H7 (cell line): Measurements from ENCODE around the gene CHD2. TPM values are rescaled to one million over a fixed set of nuclear protein-coding genes. Genes with fewer than 3 reads are reported as not detected.
A peak's percentile ranks its signal among the peaks of the same experiment; 100 is the strongest.

Experiments used
- DNase-seq: peaks from one replicate; pipeline ENCODE4 v3.0.0; 2012
- H3K27me3 ChIP-seq: 2 replicates; pipeline ENCODE4 v1.6.0; 2011; ENCODE audit warnings: mild to moderate bottlenecking, low read length; ENCODE audit not compliant: control insufficient read depth, insufficient read depth
- H3K36me3 ChIP-seq: replicated peaks from 2 replicates; pipeline ENCODE4 v1.5.1; 2011; ENCODE audit warnings: low read length; ENCODE audit not compliant: control insufficient read depth, insufficient read depth
- H3K4me3 ChIP-seq: 2 replicates; pipeline ENCODE4 v1.5.1; 2011; ENCODE audit warnings: low read depth, mild to moderate bottlenecking, control low read depth, low read length, moderate library complexity; ENCODE audit not compliant: insufficient read depth
- total RNA-seq: library from RNA; depleted of rRNA; stranded (reverse); fragments of >200 nt; shearing (Covaris generic); gene quantifications from 2 replicates; pipeline ENCODE4 v1.2.3, GENCODE V29; 2014

Gene CHD2
- total RNA-seq, 1 experiment from 2014 or later = 29.7 TPM

- DNase-seq = no peak
- peaks cover 1% of the 10 kb centered on the region for H3K36me3 ChIP-seq
These were observed 63.7 kb downstream of the CHD2 start for GRCh38 chr15:92963794-92964193.

GRCh38 chr15:92968926-92969651, 69.0 kb downstream of the CHD2 start:
- Histone ChIP-seq H3K4me3 (no peak overlapping the region), H3K27me3 (no peaks in the 10 kb centered on the region), H3K36me3 (peaks cover 16% of the 10 kb centered on the region)
- peak; percentile 7 for DNase-seq

More at GRCh38 chr15:92963794-92964193, 63.7 kb downstream of the CHD2 start:
- no peaks in the 10 kb centered on the region for H3K27me3 ChIP-seq
- H3K4me3 ChIP-seq = no peak overlapping the region

GRCh38 chr15:92970656-92971055, 70.5 kb downstream of the CHD2 start:
- DNase-seq = no peak
- Histone ChIP-seq H3K4me3 (no peak overlapping the region), H3K36me3 (peaks cover 25% of the 10 kb centered on the region), H3K27me3 (no peaks in the 10 kb centered on the region)

GRCh38 chr15:92971081-92971480, 71.0 kb downstream of the CHD2 start:
- H3K36me3 ChIP-seq = peaks cover 25% of the 10 kb centered on the region
- no peak overlapping the region for H3K4me3 ChIP-seq
- DNase-seq = no peak
- H3K27me3 ChIP-seq = no peaks in the 10 kb centered on the region

GRCh38 chr15:92971713-92972112, 71.6 kb downstream of the CHD2 start:
- H3K36me3 ChIP-seq = peaks cover 25% of the 10 kb centered on the region
- no peak for DNase-seq
- H3K27me3 ChIP-seq = no peaks in the 10 kb centered on the region
- H3K4me3 ChIP-seq = no peak overlapping the region

- H3K4me3 ChIP-seq = no peak overlapping the region
- no peaks in the 10 kb centered on the region for H3K27me3 ChIP-seq
- no peak for DNase-seq
- H3K36me3 ChIP-seq = peaks cover 30% of the 10 kb centered on the region
These were observed 74.2 kb downstream of the CHD2 start for GRCh38 chr15:92974183-92974915.

- Histone ChIP-seq H3K4me3 (no peak overlapping the region), H3K27me3 (no peaks in the 10 kb centered on the region), H3K36me3 (peaks cover 47% of the 10 kb centered on the region)
- no peak for DNase-seq
These were observed 79.0 kb downstream of the CHD2 start for GRCh38 chr15:92979011-92979701.

- Histone ChIP-seq H3K4me3 (no peak overlapping the region), H3K36me3 (peaks cover 54% of the 10 kb centered on the region), H3K27me3 (no peaks in the 10 kb centered on the region)
- no peak for DNase-seq
These were observed 81.2 kb downstream of the CHD2 start for GRCh38 chr15:92981333-92981732.

GRCh38 chr15:92984161-92984560, 84.0 kb downstream of the CHD2 start:
- Histone ChIP-seq H3K36me3 (peaks cover 48% of the 10 kb centered on the region), H3K4me3 (no peak overlapping the region), H3K27me3 (no peaks in the 10 kb centered on the region)
- DNase-seq = no peak

- no peak for DNase-seq
- Histone ChIP-seq H3K27me3 (no peaks in the 10 kb centered on the region), H3K4me3 (no peak overlapping the region), H3K36me3 (peaks cover 42% of the 10 kb centered on the region)
These were observed 89.3 kb downstream of the CHD2 start for GRCh38 chr15:92989470-92989869.

GRCh38 chr15:92990031-92990430, 89.9 kb downstream of the CHD2 start:
- Histone ChIP-seq H3K27me3 (no peaks in the 10 kb centered on the region), H3K4me3 (no peak overlapping the region), H3K36me3 (peaks cover 37% of the 10 kb centered on the region)
- no peak for DNase-seq

GRCh38 chr15:92992720-92993119, 92.6 kb downstream of the CHD2 start:
- Histone ChIP-seq H3K4me3 (no peak overlapping the region), H3K27me3 (no peaks in the 10 kb centered on the region), H3K36me3 (peaks cover 35% of the 10 kb centered on the region)
- DNase-seq = no peak

GRCh38 chr15:92997821-92998220, 97.7 kb downstream of the CHD2 start:
- Histone ChIP-seq H3K27me3 (no peaks in the 10 kb centered on the region), H3K36me3 (peaks cover 47% of the 10 kb centered on the region), H3K4me3 (no peak overlapping the region)
- DNase-seq = no peak

- Histone ChIP-seq H3K4me3 (no peak overlapping the region), H3K36me3 (peaks cover 48% of the 10 kb centered on the region), H3K27me3 (no peaks in the 10 kb centered on the region)
- DNase-seq = no peak
These were observed 101.0 kb downstream of the CHD2 start for GRCh38 chr15:93001156-93001555.

- Histone ChIP-seq H3K4me3 (no peak overlapping the region), H3K27me3 (no peaks in the 10 kb centered on the region), H3K36me3 (peaks cover 47% of the 10 kb centered on the region)
- DNase-seq = no peak
These were observed 101.8 kb downstream of the CHD2 start for GRCh38 chr15:93001881-93002280.
